ENCODE data around the gene KLHL35.

The KLHL35 gene

GRCh38 chr11:75389925-75390324, 43.1 kb downstream of the KLHL35 start:
- ATAC-seq (ENCODE audit: low read depth) (no peak), DNase-seq (ENCODE audit: low spot score) (no peak)
- H3K27me3 ChIP-seq (ENCODE audit: insufficient read depth, poor library complexity, severe bottlenecking): no peaks in the 10 kb centered on the region
- H3K27ac ChIP-seq (ENCODE audit: poor library complexity, severe bottlenecking): no peak overlapping the region
- H3K4me1 ChIP-seq (ENCODE audit: insufficient read depth, poor library complexity, severe bottlenecking): peaks cover 12% of the 10 kb centered on the region
- TF ChIP-seq CTCF (IDR thresholded peaks at IDR 0.05; ENCODE audit: poor library complexity, severe bottlenecking): no peak
- H3K9me3 ChIP-seq (ENCODE audit: severe bottlenecking): no peaks in the 10 kb centered on the region
- no peaks in the 10 kb centered on the region for H3K36me3 ChIP-seq (ENCODE audit: low read depth)
- H3K4me3 ChIP-seq (ENCODE audit: severe bottlenecking): no peak overlapping the region

DNA sequence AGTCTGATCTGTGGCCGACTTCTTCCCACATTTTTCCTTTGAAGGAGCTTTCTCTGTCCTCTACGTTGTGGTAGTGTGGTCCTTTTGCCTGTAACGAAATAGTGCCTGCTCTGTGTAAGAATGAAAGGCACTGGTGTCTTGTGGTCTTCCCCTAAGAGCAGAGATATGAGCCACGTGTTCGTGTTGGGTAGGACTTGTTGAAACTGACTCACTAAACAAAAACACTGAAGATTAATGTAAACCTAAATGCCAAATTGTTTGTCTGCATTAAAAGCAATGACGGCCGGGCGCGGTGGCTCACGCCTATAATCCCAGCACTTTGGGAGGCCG, 43.8 kb downstream of the KLHL35 start:
- Histone ChIP-seq H3K4me3 (ENCODE audit: severe bottlenecking) (no peak overlapping the region), H3K9me3 (ENCODE audit: severe bottlenecking) (no peaks in the 10 kb centered on the region), H3K4me1 (ENCODE audit: insufficient read depth, poor library complexity, severe bottlenecking) (peaks cover 12% of the 10 kb centered on the region), H3K27me3 (ENCODE audit: insufficient read depth, poor library complexity, severe bottlenecking) (no peaks in the 10 kb centered on the region), H3K27ac (ENCODE audit: poor library complexity, severe bottlenecking) (no peak overlapping the region), H3K36me3 (ENCODE audit: low read depth) (no peaks in the 10 kb centered on the region)
- no peak for TF ChIP-seq CTCF (IDR thresholded peaks at IDR 0.05; ENCODE audit: poor library complexity, severe bottlenecking)
- no peak for ATAC-seq (ENCODE audit: low read depth)
- no peak for DNase-seq (ENCODE audit: low spot score)

GRCh38 chr11:75388386-75389275, 44.4 kb downstream of the KLHL35 start:
- Histone ChIP-seq H3K4me3 (ENCODE audit: severe bottlenecking) (no peak overlapping the region), H3K4me1 (ENCODE audit: insufficient read depth, poor library complexity, severe bottlenecking) (peaks cover 12% of the 10 kb centered on the region), H3K27me3 (ENCODE audit: insufficient read depth, poor library complexity, severe bottlenecking) (no peaks in the 10 kb centered on the region), H3K36me3 (ENCODE audit: low read depth) (no peaks in the 10 kb centered on the region), H3K27ac (ENCODE audit: poor library complexity, severe bottlenecking) (no peak overlapping the region), H3K9me3 (ENCODE audit: severe bottlenecking) (no peaks in the 10 kb centered on the region)
- peak; percentile 68 for ATAC-seq (ENCODE audit: low read depth)
- no peak for DNase-seq (ENCODE audit: low spot score)
- peak; percentile 89 for TF ChIP-seq CTCF (IDR thresholded peaks at IDR 0.05; ENCODE audit: poor library complexity, severe bottlenecking)

- DNase-seq (ENCODE audit: low spot score) (no peak), ATAC-seq (ENCODE audit: low read depth) (no peak)
- Histone ChIP-seq H3K4me1 (ENCODE audit: insufficient read depth, poor library complexity, severe bottlenecking) (peaks cover 12% of the 10 kb centered on the region), H3K36me3 (ENCODE audit: low read depth) (no peaks in the 10 kb centered on the region), H3K27ac (ENCODE audit: poor library complexity, severe bottlenecking) (no peak overlapping the region), H3K27me3 (ENCODE audit: insufficient read depth, poor library complexity, severe bottlenecking) (no peaks in the 10 kb centered on the region), H3K9me3 (ENCODE audit: severe bottlenecking) (no peaks in the 10 kb centered on the region), H3K4me3 (ENCODE audit: severe bottlenecking) (no peak overlapping the region)
- no peak for TF ChIP-seq CTCF (IDR thresholded peaks at IDR 0.05; ENCODE audit: poor library complexity, severe bottlenecking)
Measured at GRCh38 chr11:75387736-75388294, 45.2 kb downstream of the KLHL35 start.
